ENCODE measurements around the gene HTR4. TPM values are rescaled to one million over a fixed set of nuclear protein-coding genes. Genes with fewer than 3 reads are reported as not detected.

Gene HTR4
- total RNA-seq, 1 experiment from 2014 or later = not detected

DNA sequence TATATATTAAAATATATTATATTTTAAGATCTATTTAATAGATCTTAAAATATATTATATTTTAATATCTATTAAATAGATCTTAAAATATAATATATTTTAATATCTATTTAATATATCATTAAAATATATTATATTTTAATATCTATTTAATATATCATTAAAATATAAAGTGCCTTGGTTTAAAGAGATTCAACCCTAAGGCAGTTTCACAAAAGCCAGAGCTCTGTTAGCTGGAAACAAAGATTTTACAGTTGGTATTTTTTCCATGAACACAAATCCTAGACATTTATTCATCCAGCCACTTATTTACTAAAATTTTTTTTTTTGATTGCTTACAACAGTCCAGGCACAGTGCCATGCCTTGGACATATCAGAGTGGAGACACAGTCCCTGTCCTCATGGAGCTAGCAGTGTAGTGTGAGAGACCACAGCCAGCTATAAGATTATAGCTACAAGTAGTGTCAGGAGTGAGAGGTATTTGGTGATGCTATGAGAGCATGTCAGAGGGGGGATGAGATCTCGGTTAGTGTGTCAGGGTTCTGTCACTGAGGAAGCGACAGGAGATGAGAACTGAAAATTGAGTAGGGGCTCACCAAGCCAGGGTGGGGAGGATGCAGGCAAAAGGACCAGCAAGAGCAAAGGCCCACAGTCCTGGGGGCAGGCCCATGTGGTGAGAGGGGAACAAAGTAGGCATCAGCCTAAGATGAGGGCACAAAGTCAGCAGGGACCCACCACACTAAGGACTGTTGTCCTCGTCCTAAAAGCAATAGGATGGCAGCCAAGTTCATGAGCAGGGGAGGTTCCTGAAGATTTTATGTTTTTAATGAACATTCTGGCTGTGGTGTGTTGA, 196.1 kb downstream of the HTR4 start:
- Histone ChIP-seq H3K9ac (ENCODE audit: low read length) (no peak overlapping the region), H3K9me2 (ENCODE audit: insufficient read depth) (no peaks in the 10 kb centered on the region), H2AFZ (ENCODE audit: low read depth, low read length, poor library complexity, severe bottlenecking) (no peak overlapping the region), H4K20me1 (ENCODE audit: insufficient read depth) (no peaks in the 10 kb centered on the region), H3K4me1 (ENCODE audit: control insufficient read depth in 1 of 2, insufficient read depth in 2 of 2, low read length in 2 of 2) (no peaks in the 10 kb centered on the region), H3K27ac (ENCODE audit: low read depth, low read length) (no peak overlapping the region), H3K4me2 (ENCODE audit: low read length) (no peak overlapping the region), H3K4me3 (replicated peaks in 1 of 2; ENCODE audit: low read depth in 1 of 2, low read length in 2 of 2) (no peak overlapping the region), H3K27me3 (ENCODE audit: insufficient read depth, low read length) (peaks cover 14% of the 10 kb centered on the region), H3K36me3 (ENCODE audit: control insufficient read depth in 1 of 2, insufficient read depth in 2 of 2, low read length in 2 of 2) (no peaks in the 10 kb centered on the region), H3K9me3 (ENCODE audit: control insufficient read depth in 1 of 2, insufficient read depth in 1 of 2, low read depth in 1 of 2, low read length in 2 of 2) (no peaks in the 10 kb centered on the region), H3K79me2 (ENCODE audit: insufficient read depth, low read length) (no peaks in the 10 kb centered on the region)
- intact Hi-C loops (cut with micrococcal nuclease) = loop anchor here (5.0 kb wide), 1 partner anchor 281 kb away; no protein-coding TSS in a partner anchor
- DNase-seq (ENCODE audit: low read depth, low spot score) (no peak), ATAC-seq (no peak)
- ChIA-PET POLR2A (no interaction called here), CTCF (interaction anchor here (1.0 to 2.0 kb wide), 3 partner anchors 12 to 272 kb away, joined by 3 to 11 read pairs (median 6); no protein-coding TSS in a partner anchor), RAD21 (ENCODE audit: low non-redundant PET in 1 of 2, low total read pairs in 2 of 2, uncharacterized antibody in 2 of 2, unreplicated experiment in 2 of 2) (no interaction called here)
- BruUV-seq (replicated peaks) = no TSS peak
- TF ChIP-seq EGR1 (IDR thresholded peaks at IDR 0.05; ENCODE audit: low read depth) = no peak
- TF ChIP-seq ZFX (IDR thresholded peaks at IDR 0.05) = no peak
- no peak for TF ChIP-seq ZNF274 (IDR thresholded peaks at IDR 0.05; ENCODE audit: low read depth, low read length)
- TF ChIP-seq POLR2AphosphoS5 (IDR thresholded peaks at IDR 0.05; ENCODE audit: low read depth, low read length) = no peak
- TF ChIP-seq CTCF (IDR thresholded peaks at IDR 0.05 in 2 of 3, conservative IDR thresholded peaks at IDR 0.05 in 1 of 3; ENCODE audit: borderline replicate concordance in 1 of 3, insufficient read depth in 1 of 3, low read depth in 2 of 3, low read length in 2 of 3) = no peak
- TF ChIP-seq CBX3 (IDR thresholded peaks at IDR 0.05; ENCODE audit: low read depth) = no peak
- TF ChIP-seq ZBTB33 (IDR thresholded peaks at IDR 0.05; ENCODE audit: extremely low read depth, insufficient replicate concordance, low read length) = no peak
- TF ChIP-seq, protein P1, sequence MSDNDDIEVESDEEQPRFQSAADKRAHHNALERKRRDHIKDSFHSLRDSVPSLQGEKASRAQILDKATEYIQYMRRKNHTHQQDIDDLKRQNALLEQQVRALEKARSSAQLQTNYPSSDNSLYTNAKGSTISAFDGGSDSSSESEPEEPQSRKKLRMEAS (IDR thresholded peaks at IDR 0.05) = no peak
- TF ChIP-seq EZH2 (IDR thresholded peaks at IDR 0.05) = no peak
- TF ChIP-seq, protein P2, sequence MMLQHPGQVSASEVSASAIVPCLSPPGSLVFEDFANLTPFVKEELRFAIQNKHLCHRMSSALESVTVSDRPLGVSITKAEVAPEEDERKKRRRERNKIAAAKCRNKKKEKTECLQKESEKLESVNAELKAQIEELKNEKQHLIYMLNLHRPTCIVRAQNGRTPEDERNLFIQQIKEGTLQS (IDR thresholded peaks at IDR 0.05) = no peak
- TF ChIP-seq TCF7L2 (IDR thresholded peaks at IDR 0.05; ENCODE audit: borderline replicate concordance, extremely low read depth, insufficient read depth, insufficient read length) = no peak
- no peak for TF ChIP-seq POLR2A (IDR thresholded peaks at IDR 0.05; ENCODE audit: borderline replicate concordance, extremely low read depth, insufficient read depth, insufficient read length)
- no peak for TF ChIP-seq SP1 (IDR thresholded peaks at IDR 0.05; ENCODE audit: low read depth)
- TF ChIP-seq JUND (IDR thresholded peaks at IDR 0.05) = no peak
- no peak for TF ChIP-seq CEBPB (IDR thresholded peaks at IDR 0.05; ENCODE audit: low read depth)
- no peak for TF ChIP-seq ELF1 (IDR thresholded peaks at IDR 0.05; ENCODE audit: borderline replicate concordance, low read depth)
- no peak for TF ChIP-seq RAD21 (IDR thresholded peaks at IDR 0.05; ENCODE audit: low read depth)
- no peak for TF ChIP-seq YY1 (IDR thresholded peaks at IDR 0.05; ENCODE audit: extremely low read depth, insufficient replicate concordance, low read depth, low read length)
